Panc1 (cell line): ENCODE measurements around the gene MARCHF6. TPM values are rescaled to one million over a fixed set of nuclear protein-coding genes. Genes with fewer than 3 reads are reported as not detected.

Experiments
- ATAC-seq: fragments of 200-7000 bp; cut with Tn5 transposase; 2 replicates; pipeline ENCODE4 v1.9.1; 2020; ENCODE audit warnings: mild to moderate bottlenecking, moderate library complexity
- BruUV-seq: library from RNA; stranded (reverse); fragments of 400-500 nt; replicated peaks from 2 replicates; lab custom pipeline; 2021; lab: Mats Ljungman, UMichigan
- CTCF ChIA-PET: fragments of 300-600 bp; sonication (Branson Sonifier 250); formaldehyde crosslinking; loops from one replicate; lab custom pipeline; 2022; ENCODE audit warnings: antibody characterized with exemption; lab: Charles Lee
- POLR2A ChIA-PET: fragments of 300-600 bp; sonication (Branson Sonifier 250); formaldehyde crosslinking; loops from one replicate; lab custom pipeline; 2022; ENCODE audit warnings: antibody characterized with exemption; lab: Charles Lee
- DNase-seq: peaks from one replicate; pipeline ENCODE4 v3.0.0-alpha.2; 2010; ENCODE audit warnings: low read depth, low spot score
- H3K27ac ChIP-seq: 2 replicates; pipeline ENCODE4 v1.5.1; 2011; ENCODE audit warnings: mild to moderate bottlenecking, low read length, inconsistent platforms
- H3K27me3 ChIP-seq: fragments of 200-500 bp; sonication (Bioruptor generic); 2 replicates; pipeline ENCODE4 v1.6.0; 2014; ENCODE audit warnings: low read length, inconsistent platforms; ENCODE audit not compliant: control insufficient read depth, insufficient read depth
- H3K36me3 ChIP-seq: fragments of 200-500 bp; sonication (Bioruptor generic); 2 replicates; pipeline ENCODE4 v1.5.1; 2014; ENCODE audit warnings: inconsistent platforms, mild to moderate bottlenecking, low read length, moderate library complexity; ENCODE audit not compliant: control insufficient read depth, insufficient read depth
- H3K4me1 ChIP-seq: 2 replicates; pipeline ENCODE4 v1.5.1; 2011; ENCODE audit warnings: inconsistent platforms, mild to moderate bottlenecking, low read length, moderate library complexity; ENCODE audit not compliant: control insufficient read depth, insufficient read depth
- H3K4me3 ChIP-seq, 2 experiments: 2 replicates each; pipeline ENCODE4 v1.5.1; 2011 to 2012; ENCODE audit warnings: low read depth in 2 of 2, low read length in 2 of 2, mild to moderate bottlenecking in 2 of 2, inconsistent platforms in 1 of 2, moderate library complexity in 1 of 2
- H3K9me3 ChIP-seq: fragments of 200-500 bp; sonication (Bioruptor generic); 2 replicates; pipeline ENCODE4 v1.5.1; 2014; ENCODE audit warnings: low read depth, mild to moderate bottlenecking, inconsistent platforms, low read length, moderate library complexity; ENCODE audit not compliant: control insufficient read depth, insufficient read depth
- POLR2AphosphoS5 ChIP-seq: IDR thresholded peaks from 2 replicates; pipeline ENCODE4 v1.6.1; 2012; ENCODE audit warnings: mild to moderate bottlenecking, low read depth, low read length, moderate library complexity
- REST ChIP-seq, 2 experiments: IDR thresholded peaks; 2 replicates each; pipeline ENCODE4 v1.6.1; 2011 to 2012; ENCODE audit warnings: low read depth in 2 of 2, control low read depth in 1 of 2, low read length in 1 of 2, mild to moderate bottlenecking in 1 of 2, moderate library complexity in 1 of 2; ENCODE audit not compliant: insufficient read depth in 1 of 2
- SIN3A ChIP-seq: IDR thresholded peaks from 2 replicates; pipeline ENCODE4 v1.6.1; 2012; ENCODE audit warnings: low read depth, mild to moderate bottlenecking, low read length, moderate library complexity, borderline replicate concordance; ENCODE audit not compliant: insufficient read depth
- TCF7L2 ChIP-seq: IDR thresholded peaks from 2 replicates; pipeline ENCODE4 v1.6.1; 2011; ENCODE audit warnings: mild to moderate bottlenecking, low read depth, low read length, inconsistent platforms
- in situ Hi-C: cut with HindIII; loops from 2 replicates; pipeline ENCODE4 v1.10.0; 2016; ENCODE audit warnings: low sequenced_read_pairs, low pct_unique_long_range_greater_than_20kb
- intact Hi-C: fragments of 100-400 bp; cut with micrococcal nuclease; formaldehyde crosslinking; loops from one replicate; pipeline ENCODE4 v1.10.0; 2022; ENCODE audit not compliant: unreplicated experiment
- total RNA-seq: library from RNA; stranded (reverse); gene quantifications from one replicate; pipeline ENCODE4 v1.2.1, GENCODE V29; 2021; ENCODE audit not compliant: unreplicated experiment
- TF ChIP-seq, protein P1 (sequence below): fragments of 450-650 bp; IDR thresholded peaks from 2 replicates; pipeline ENCODE4 v1.5.1; 2017; ENCODE audit warnings: mild to moderate bottlenecking

The MARCHF6 gene
- total RNA-seq, 1 experiment from 2014 or later, result 172 TPM

DNA sequence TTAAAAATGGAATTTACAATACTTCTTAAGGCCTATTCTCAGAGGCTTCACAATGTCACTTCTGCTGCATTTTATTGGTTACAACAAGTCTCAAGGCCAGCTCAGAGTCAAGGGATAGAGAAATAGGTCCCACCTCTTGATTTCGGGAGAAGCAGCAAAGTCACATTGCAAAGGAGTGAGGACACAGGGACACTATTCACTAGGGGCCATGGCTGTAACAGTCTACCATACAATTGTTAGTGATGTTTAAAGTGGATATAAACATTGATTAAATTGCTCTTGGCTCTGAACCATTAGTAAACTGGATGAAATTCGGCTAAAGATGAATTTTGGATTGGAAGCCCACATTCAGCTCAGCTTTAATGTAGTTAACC lies 24.1 kb upstream of the MARCHF6 start:
- no peak for ATAC-seq
- no peak overlapping the region for H3K27ac ChIP-seq

DNA sequence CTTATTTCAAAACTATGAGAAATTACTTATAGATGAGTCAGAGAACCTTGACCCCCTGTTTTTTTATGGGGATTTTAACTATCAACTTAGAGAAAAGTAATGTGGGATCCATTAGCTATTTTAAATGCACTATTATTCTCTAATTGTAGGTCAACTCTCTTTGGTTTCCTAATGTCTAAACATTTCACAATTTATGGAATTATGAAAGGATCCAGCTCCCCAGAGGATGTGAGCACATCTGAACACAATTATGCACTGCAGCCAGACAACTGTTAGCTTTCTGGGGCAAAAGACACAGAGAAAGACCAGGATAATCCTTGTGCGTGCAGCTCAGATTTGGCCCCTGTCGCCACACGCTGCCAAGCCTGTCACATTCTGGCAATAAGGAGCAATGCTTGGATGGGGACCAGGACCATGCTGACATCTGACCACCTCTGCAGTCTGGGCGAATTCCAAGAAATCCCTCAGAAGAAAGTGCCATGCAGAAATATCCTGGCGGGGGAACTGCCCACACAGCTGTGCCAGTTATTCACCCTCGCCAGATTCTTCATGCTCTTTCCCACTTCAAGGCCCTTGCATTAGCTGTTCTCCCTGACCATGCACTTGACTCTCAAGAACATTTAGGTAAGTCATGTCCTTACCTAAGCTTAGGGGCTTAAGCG lies 23.5 kb upstream of the MARCHF6 start:
- in situ Hi-C loops (no loop called here), intact Hi-C loops (no loop called here)
- CTCF ChIA-PET, result no interaction called here
- ATAC-seq (no peak), DNase-seq (no peak)
- BruUV-seq, result no TSS peak
- Histone ChIP-seq H3K4me1 (peaks cover 26% of the 10 kb centered on the region), H3K36me3 (no peaks in the 10 kb centered on the region), H3K27me3 (no peaks in the 10 kb centered on the region), H3K27ac (0 out of 2 replicates have a peak overlapping the region, but pooled peaks have one; percentile 31), H3K4me3 (no peak overlapping the region), H3K9me3 (no peaks in the 10 kb centered on the region)
- TF ChIP-seq, protein P1, sequence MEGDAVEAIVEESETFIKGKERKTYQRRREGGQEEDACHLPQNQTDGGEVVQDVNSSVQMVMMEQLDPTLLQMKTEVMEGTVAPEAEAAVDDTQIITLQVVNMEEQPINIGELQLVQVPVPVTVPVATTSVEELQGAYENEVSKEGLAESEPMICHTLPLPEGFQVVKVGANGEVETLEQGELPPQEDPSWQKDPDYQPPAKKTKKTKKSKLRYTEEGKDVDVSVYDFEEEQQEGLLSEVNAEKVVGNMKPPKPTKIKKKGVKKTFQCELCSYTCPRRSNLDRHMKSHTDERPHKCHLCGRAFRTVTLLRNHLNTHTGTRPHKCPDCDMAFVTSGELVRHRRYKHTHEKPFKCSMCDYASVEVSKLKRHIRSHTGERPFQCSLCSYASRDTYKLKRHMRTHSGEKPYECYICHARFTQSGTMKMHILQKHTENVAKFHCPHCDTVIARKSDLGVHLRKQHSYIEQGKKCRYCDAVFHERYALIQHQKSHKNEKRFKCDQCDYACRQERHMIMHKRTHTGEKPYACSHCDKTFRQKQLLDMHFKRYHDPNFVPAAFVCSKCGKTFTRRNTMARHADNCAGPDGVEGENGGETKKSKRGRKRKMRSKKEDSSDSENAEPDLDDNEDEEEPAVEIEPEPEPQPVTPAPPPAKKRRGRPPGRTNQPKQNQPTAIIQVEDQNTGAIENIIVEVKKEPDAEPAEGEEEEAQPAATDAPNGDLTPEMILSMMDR, result no peak
- TF ChIP-seq POLR2AphosphoS5 (no peak), TCF7L2 (no peak), REST (IDR thresholded peaks at IDR 0.05; ENCODE audit: insufficient read depth in 1 of 2, low read depth in 2 of 2, low read length in 1 of 2) (no peak), SIN3A (no peak)
- POLR2A ChIA-PET, result no interaction called here

More for the DNA sequence above, 24.1 kb upstream of the MARCHF6 start:
- no peak for DNase-seq
- intact Hi-C loops (no loop called here), in situ Hi-C loops (no loop called here)
- CTCF ChIA-PET, result no interaction called here
- H3K9me3 ChIP-seq, result no peaks in the 10 kb centered on the region
- BruUV-seq, result no TSS peak
- no peaks in the 10 kb centered on the region for H3K36me3 ChIP-seq
- no peaks in the 10 kb centered on the region for H3K27me3 ChIP-seq
- no peak overlapping the region for H3K4me3 ChIP-seq
- peaks cover 26% of the 10 kb centered on the region for H3K4me1 ChIP-seq
- TF ChIP-seq, protein P1, result no peak
- POLR2A ChIA-PET, result interaction anchor here (0.6 kb wide), 1 partner anchor 19 kb away, joined by 4 read pairs; no protein-coding TSS in a partner anchor
